SK-N-MC (cell line): Measurements from ENCODE around the gene KRT3.
A peak's percentile ranks its signal among the peaks of the same experiment; 100 is the strongest.

Experiments used
- DNase-seq: peaks from one replicate; pipeline ENCODE4 v3.0.0-alpha.2; 2011; ENCODE audit warnings: low read depth, low spot score
- H3K27ac ChIP-seq: fragments of 200-600 bp; sonication (generic); 2 replicates; pipeline ENCODE4 v1.5.1; 2016; ENCODE audit warnings: mixed run types
- H3K36me3 ChIP-seq: fragments of 200-600 bp; sonication (generic); 2 replicates; pipeline ENCODE4 v1.6.1; 2017; ENCODE audit warnings: antibody characterized with exemption, low read length, mixed read lengths; ENCODE audit not compliant: insufficient read depth
- H3K4me3 ChIP-seq: fragments of 200-600 bp; sonication (generic); 2 replicates; pipeline ENCODE4 v1.5.1; 2016
- H3K9ac ChIP-seq: fragments of 200-600 bp; sonication (generic); 2 replicates; pipeline ENCODE4 v1.8.0; 2017; ENCODE audit warnings: mixed run types, mixed read lengths; ENCODE audit not compliant: insufficient read length
- H3K9me3 ChIP-seq: fragments of 200-600 bp; sonication (generic); 2 replicates; pipeline ENCODE4 v1.6.1; 2017; ENCODE audit warnings: low read depth, mild to moderate bottlenecking, antibody characterized with exemption, low read length, moderate library complexity, mixed read lengths
- EZH2 ChIP-seq: fragments of 200-600 bp; sonication (generic); IDR thresholded peaks from one replicate; pipeline ENCODE4 v1.6.1; 2017; ENCODE audit warnings: antibody characterized with exemption
- FOXP2 ChIP-seq: optimal IDR thresholded peaks from 2 replicates; pipeline ENCODE3; 2011; ENCODE audit warnings: mild to moderate bottlenecking, moderate library complexity; ENCODE audit not compliant: insufficient read depth; ENCODE audit errors: extremely low read length, control extremely low read depth
- POLR2AphosphoS5 ChIP-seq: IDR thresholded peaks from 2 replicates; pipeline ENCODE4 v1.6.1; 2012; ENCODE audit warnings: mild to moderate bottlenecking, low read depth, low read length, borderline replicate concordance

The KRT3 gene

GRCh38 chr12:52745554-52745953 is 50.4 kb downstream of the KRT3 start:
- no peaks in the 10 kb centered on the region for H3K9me3 ChIP-seq
- no peak overlapping the region for H3K27ac ChIP-seq

GRCh38 chr12:52744493-52745156 is 51.3 kb downstream of the KRT3 start:
- no peaks in the 10 kb centered on the region for H3K36me3 ChIP-seq
- no peak for TF ChIP-seq POLR2AphosphoS5
- no peak for TF ChIP-seq FOXP2
- no peak for TF ChIP-seq EZH2

More at GRCh38 chr12:52745554-52745953, 50.4 kb downstream of the KRT3 start:
- H3K4me3 ChIP-seq = no peak overlapping the region
- no peak for TF ChIP-seq POLR2AphosphoS5
- no peak for TF ChIP-seq EZH2
- TF ChIP-seq FOXP2 = no peak
- no peak for DNase-seq
- H3K36me3 ChIP-seq = no peaks in the 10 kb centered on the region
- no peak overlapping the region for H3K9ac ChIP-seq

GRCh38 chr12:52742822-52743457 is 53.0 kb downstream of the KRT3 start:
- Histone ChIP-seq H3K9me3 (no peaks in the 10 kb centered on the region), H3K36me3 (no peaks in the 10 kb centered on the region), H3K27ac (no peak overlapping the region), H3K4me3 (no peak overlapping the region), H3K9ac (no peak overlapping the region)
- no peak for DNase-seq
- TF ChIP-seq EZH2 (no peak), POLR2AphosphoS5 (no peak), FOXP2 (no peak)

More at GRCh38 chr12:52744493-52745156, 51.3 kb downstream of the KRT3 start:
- DNase-seq = no peak
- no peak overlapping the region for H3K9ac ChIP-seq
- no peak overlapping the region for H3K27ac ChIP-seq
- H3K9me3 ChIP-seq = no peaks in the 10 kb centered on the region
- no peak overlapping the region for H3K4me3 ChIP-seq

DNA sequence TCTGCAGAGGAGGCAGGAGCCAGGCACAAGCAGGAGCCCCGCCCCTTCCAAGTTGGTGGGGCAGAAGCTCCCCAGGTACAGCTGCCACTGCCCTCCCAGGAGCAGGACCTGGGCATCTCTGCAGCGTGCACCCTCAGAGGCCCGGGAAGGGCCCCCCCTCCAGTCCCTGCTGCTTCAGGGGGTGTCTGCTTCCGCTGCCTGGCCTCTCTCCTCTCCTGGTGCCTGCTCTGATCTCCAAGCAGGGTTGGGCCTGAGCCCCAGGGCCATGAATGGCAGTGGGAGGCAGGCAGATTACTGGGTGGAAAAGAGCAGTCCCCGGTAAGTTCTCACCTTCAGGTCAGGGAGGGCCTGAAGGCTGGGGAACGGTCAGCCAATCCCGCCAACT is 53.7 kb downstream of the KRT3 start:
- no peak for DNase-seq
- Histone ChIP-seq H3K36me3 (no peaks in the 10 kb centered on the region), H3K9me3 (no peaks in the 10 kb centered on the region), H3K4me3 (no peak overlapping the region), H3K27ac (no peak overlapping the region), H3K9ac (no peak overlapping the region)
- TF ChIP-seq FOXP2 = no peak
- no peak for TF ChIP-seq POLR2AphosphoS5

GRCh38 chr12:52741375-52742195 is 54.3 kb downstream of the KRT3 start:
- DNase-seq = peak; percentile 18
- no peak overlapping the region for H3K4me3 ChIP-seq

DNA sequence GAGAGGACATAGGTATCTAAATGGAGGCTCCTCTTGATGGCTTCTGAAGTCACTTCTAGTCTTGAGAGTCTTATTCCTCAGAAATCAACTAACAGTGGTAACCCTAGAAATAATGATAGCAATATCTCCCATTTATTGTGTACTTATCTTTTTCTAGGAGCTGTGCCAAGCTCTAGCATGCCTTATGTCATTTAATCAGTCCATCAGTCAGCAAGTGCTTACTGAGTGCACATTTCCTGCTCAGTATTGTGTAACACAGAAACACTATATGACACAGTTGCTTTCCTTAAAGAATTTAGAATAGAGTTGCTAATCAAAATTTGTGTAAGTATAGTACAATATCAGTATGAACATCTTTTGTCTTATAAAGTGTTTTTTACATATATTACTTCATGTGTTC is 55.3 kb downstream of the KRT3 start:
- Histone ChIP-seq H3K36me3 (no peaks in the 10 kb centered on the region), H3K9ac (no peak overlapping the region), H3K9me3 (no peaks in the 10 kb centered on the region), H3K4me3 (no peak overlapping the region), H3K27ac (no peak overlapping the region)
- TF ChIP-seq POLR2AphosphoS5 (no peak), FOXP2 (no peak), EZH2 (no peak)
- no peak for DNase-seq

More at GRCh38 chr12:52741375-52742195, 54.3 kb downstream of the KRT3 start:
- Histone ChIP-seq H3K27ac (no peak overlapping the region), H3K9ac (no peak overlapping the region), H3K9me3 (no peaks in the 10 kb centered on the region), H3K36me3 (no peaks in the 10 kb centered on the region)
- TF ChIP-seq FOXP2 (no peak), EZH2 (no peak), POLR2AphosphoS5 (no peak)

GRCh38 chr12:52739963-52740362 is 56.0 kb downstream of the KRT3 start:
- DNase-seq = no peak
- H3K4me3 ChIP-seq = no peak overlapping the region
- H3K9ac ChIP-seq = no peak overlapping the region
- TF ChIP-seq POLR2AphosphoS5 (no peak), EZH2 (no peak), FOXP2 (no peak)
- no peaks in the 10 kb centered on the region for H3K9me3 ChIP-seq
- no peak overlapping the region for H3K27ac ChIP-seq
- H3K36me3 ChIP-seq = no peaks in the 10 kb centered on the region
